WTC11 (cell line): ENCODE measurements around the gene ABHD12B.

Source experiments
- CTCF ChIP-seq: fragments of 200-600 bp; IDR thresholded peaks from 2 replicates; pipeline ENCODE4 v1.8.0; 2022; ENCODE audit warnings: antibody characterized with exemption
- E2F1 ChIP-seq: sonication (generic); formaldehyde crosslinking; IDR thresholded peaks from 2 replicates; pipeline ENCODE4 v1.8.0; 2022; ENCODE audit warnings: mild to moderate bottlenecking, missing genetic modification reagents
- ETV6 ChIP-seq: sonication (generic); formaldehyde crosslinking; IDR thresholded peaks from 2 replicates; pipeline ENCODE4 v1.8.1; 2022; ENCODE audit warnings: mild to moderate bottlenecking, missing genetic modification reagents
- HMGXB4 ChIP-seq: sonication (generic); formaldehyde crosslinking; IDR thresholded peaks from 2 replicates; pipeline ENCODE4 v1.8.1; 2023; ENCODE audit warnings: mild to moderate bottlenecking, moderate library complexity, missing genetic modification reagents
- MAX ChIP-seq: sonication (generic); formaldehyde crosslinking; IDR thresholded peaks from 2 replicates; pipeline ENCODE4 v1.8.0; 2022; ENCODE audit warnings: mild to moderate bottlenecking, missing genetic modification reagents
- MYBL2 ChIP-seq: sonication (generic); formaldehyde crosslinking; IDR thresholded peaks from 2 replicates; pipeline ENCODE4 v1.8.1; 2023; ENCODE audit warnings: mild to moderate bottlenecking, moderate library complexity, missing genetic modification reagents
- SP1 ChIP-seq: sonication (generic); formaldehyde crosslinking; conservative IDR thresholded peaks from 2 replicates; pipeline ENCODE4 v1.8.1; 2022; ENCODE audit warnings: missing genetic modification reagents
- ZNF219 ChIP-seq: sonication (generic); formaldehyde crosslinking; IDR thresholded peaks from 2 replicates; pipeline ENCODE4 v1.8.0; 2023; ENCODE audit warnings: missing genetic modification reagents, mild to moderate bottlenecking, borderline replicate concordance

GRCh38 chr14:50936016-50936340 lies 64.1 kb downstream of the ABHD12B start:
- TF ChIP-seq ETV6 (CRISPR knock-in tag), result no peak
- no peak for TF ChIP-seq CTCF
- no peak for TF ChIP-seq MAX (CRISPR knock-in tag)
- no peak for TF ChIP-seq E2F1
- no peak for TF ChIP-seq HMGXB4 (CRISPR knock-in tag)
- no peak for TF ChIP-seq ZNF219 (CRISPR knock-in tag)
- TF ChIP-seq SP1 (CRISPR knock-in tag), result no peak
- TF ChIP-seq MYBL2, result no peak
